NCI-H146 (cell line): ENCODE measurements around the gene CKAP2L.
A peak's percentile ranks its signal among the peaks of the same experiment; 100 is the strongest.

ENCODE experiments used
- DNase-seq: peaks from one replicate; lab custom pipeline; 2025; lab: John Stamatoyannopoulos, UW

CKAP2L gene, protein sequence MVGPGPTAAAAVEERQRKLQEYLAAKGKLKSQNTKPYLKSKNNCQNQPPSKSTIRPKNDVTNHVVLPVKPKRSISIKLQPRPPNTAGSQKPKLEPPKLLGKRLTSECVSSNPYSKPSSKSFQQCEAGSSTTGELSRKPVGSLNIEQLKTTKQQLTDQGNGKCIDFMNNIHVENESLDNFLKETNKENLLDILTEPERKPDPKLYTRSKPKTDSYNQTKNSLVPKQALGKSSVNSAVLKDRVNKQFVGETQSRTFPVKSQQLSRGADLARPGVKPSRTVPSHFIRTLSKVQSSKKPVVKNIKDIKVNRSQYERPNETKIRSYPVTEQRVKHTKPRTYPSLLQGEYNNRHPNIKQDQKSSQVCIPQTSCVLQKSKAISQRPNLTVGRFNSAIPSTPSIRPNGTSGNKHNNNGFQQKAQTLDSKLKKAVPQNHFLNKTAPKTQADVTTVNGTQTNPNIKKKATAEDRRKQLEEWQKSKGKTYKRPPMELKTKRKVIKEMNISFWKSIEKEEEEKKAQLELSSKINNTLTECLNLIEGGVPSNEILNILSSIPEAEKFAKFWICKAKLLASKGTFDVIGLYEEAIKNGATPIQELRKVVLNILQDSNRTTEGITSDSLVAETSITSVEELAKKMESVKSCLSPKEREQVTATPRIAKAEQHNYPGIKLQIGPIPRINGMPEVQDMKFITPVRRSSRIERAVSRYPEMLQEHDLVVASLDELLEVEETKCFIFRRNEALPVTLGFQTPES

DNA sequence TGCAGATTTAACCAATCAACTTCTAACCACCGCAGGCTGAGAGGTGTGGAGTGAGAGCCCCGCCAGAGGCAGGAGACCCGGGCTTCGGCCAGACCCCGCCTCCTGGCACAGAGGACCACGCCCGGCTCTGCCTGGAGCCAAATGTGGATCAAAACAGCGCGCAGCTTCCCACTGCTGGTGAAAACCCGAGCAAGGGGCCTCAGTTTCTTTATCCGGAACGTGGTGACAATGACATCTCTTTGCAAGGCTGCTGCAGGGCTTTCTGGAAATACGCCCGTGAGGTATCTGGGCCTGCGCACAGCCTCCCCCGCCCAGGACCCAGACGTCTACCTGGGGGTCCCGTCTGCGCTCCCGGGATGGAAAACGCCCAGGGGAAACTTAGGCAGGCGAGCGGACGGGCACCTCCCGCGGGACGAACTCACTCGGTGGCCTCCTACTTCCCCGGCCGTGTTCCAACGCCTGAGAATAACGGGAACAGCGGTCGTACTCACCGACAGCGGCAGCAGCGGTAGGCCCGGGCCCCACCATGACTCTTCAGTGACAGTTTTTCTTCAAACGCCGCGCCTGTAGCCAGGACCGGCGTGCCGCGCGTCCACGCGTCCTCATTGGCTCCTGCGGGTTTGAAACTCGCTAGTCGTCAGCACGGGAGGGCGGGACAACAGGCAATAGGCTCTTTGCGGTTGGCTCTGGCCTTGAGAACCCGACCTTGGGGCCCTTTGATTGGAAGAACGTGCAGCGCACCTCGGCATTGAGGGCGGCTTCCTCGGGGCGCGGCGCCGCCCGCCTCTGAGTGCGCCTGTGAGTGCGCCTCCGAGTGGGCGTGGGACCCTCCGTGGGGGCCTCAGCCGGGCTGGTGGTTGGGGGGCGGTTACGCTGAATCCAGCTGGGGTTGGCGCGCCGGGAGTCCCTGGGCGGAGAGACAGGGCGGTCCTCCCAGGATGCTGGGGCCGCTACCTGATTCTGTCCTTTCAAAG, at the start of gene CKAP2L:
TSS of gene CKAP2L (minus strand) at position 539 of the 974 bp plus-strand sequence. CDS start at position 528, 11 bp downstream.
- peak; percentile 99 for DNase-seq

DNA sequence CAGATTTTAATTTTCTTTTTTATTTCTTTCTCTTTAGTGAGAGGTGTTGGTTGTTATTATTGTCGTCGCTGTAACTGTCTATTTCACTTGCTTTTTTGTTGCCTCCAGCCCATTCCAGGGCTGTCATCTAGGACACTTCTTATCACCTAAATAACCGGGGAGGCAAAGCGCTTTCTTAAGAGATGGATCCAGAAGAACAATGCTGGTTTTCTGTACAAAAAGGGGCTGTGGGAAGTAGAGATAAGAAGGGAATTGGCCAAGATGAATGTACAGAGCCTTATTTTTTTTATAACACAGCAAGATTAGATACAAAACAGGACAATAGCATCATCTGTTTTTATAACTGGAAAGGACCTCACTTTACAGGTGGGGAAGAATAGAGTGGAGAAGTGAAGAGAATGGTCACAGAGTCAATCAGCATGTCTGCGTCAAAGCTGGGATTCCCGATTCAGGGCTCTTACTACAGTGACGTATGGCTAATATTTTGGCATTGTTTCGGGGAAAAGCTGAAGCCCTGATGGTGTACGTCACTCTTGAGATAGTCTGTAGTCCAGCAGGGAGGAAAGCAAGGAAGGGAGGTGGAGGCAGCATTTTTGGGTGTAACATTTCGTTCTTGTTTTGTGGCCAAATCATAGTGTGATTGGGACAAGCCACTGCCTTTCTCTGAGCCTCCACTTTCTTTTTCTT, 49.0 kb upstream of the CKAP2L start:
- DNase-seq = no peak

DNA sequence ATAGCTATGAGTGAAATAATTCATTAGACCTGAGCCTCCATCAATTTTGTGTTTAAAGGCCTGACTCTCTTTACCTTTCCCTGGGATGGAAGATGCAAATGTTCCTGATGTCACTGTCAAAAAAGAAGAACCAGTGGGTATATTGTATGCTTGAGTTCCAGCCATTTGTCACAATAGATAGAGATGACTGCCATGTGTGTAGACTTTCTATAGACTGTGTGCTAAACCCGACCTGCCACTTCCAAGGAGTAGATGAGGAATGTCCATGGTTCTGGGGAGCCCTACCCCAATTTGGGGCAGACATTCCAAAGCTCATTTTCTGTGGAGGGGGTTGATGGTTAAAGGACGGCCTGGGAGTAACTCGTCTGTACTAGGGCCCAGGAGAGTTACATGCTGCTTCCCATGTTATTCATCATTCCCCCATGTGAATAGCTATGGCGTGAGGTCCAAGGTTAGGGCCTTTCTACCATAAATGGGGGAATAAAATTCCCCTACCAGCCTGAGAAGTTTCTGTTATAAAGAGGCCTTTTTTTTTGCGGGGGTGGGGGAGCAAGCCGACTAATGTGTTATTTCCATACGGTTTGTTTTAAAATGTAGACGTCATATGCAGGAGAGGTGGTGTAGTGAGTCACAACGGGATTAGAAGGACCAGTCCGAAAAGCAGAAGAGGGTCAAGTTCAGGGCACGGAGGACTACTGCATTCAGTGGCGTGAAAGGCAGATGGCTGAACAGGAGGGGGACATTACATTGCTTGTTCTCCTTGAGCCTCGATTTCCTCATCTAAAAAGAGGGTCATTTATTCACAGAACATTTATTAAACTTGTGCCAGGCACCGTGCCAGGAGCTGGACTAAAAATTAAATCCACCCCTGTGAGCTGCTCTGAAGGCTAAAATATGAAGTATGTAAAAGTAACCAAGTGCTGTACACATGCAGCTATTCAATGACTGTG, 48.2 kb upstream of the CKAP2L start:
- DNase-seq = no peak

- DNase-seq = no peak
Observed at GRCh38 chr2:112811841-112812306, 47.5 kb upstream of the CKAP2L start.

GRCh38 chr2:112811276-112811831, 46.9 kb upstream of the CKAP2L start:
- DNase-seq = no peak

DNA sequence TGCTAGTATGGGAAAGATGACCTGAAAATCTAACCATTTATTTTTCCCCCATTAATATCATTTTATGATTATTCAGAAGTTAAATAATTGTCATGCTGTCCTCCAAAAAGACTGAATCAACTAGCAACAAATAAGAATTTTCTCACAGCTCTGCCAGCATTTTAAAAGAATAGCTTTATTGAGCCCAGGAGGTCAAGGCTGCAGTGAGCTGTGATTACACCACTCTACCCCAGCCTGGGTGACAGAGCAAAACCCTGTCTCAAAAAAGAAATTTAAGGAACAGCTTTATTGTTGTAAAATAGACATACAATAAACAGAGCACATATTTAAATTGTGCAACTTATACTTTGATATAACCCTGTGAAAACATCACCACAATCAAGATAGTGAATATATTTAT, 44.7 kb upstream of the CKAP2L start:
- no peak for DNase-seq

GRCh38 chr2:112807233-112807807, 42.9 kb upstream of the CKAP2L start:
- no peak for DNase-seq

DNA sequence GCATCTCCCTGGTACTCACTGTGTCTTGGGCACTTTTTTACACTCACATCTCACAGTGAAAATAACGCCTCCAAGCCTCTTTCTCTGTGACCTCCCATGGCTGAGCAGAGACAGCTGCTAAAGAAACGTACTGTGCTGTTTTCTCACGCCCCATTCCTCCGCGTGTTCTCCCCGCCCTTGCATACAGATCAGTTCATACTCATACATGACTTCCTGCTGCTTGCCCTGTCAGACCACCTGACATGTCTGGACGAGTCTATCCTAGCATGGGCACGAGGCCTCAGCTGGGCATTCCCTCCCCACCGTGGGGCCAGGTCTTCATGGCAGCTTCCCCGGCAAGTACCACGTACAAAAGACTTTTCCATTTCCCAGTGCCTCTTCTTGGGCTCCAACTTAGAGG, 41.1 kb upstream of the CKAP2L start:
- no peak for DNase-seq

DNA sequence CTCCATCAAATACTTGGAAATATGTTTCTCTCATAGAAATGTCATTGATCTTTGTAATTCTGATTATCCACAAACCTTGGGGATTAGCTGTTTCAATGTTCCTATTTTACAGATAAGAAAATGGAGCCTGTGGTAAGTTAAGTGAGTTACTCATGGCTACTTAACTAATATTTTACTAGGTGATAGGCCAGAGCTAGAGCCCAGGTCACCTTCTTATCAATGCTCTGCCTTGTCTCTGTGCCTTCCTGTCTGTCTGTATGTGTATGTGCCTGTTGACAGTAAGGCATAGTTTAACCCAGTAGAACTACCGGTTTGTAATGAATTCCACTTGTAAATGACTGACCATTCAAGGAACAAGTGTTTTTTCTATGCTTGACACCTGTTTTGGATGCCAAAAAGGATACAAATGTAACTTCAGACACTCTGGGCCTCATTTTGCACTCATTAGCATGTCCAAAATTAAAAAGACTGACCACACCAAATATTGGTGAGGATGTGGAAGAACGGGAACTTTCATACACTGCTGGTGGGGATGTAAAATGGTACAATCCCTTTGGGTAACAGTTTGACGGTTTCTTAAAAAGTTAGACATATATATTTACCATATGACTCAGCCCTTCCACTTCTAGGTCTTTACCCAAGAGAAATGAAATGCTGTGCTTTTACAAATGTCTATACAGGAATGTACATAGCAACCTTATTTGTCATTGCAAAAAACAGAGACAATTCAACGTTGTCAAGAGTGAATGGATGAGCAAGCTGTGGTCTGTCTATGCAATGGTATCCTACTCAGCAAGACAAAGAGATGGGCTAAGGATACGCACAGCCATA, 39.5 kb upstream of the CKAP2L start:
- DNase-seq = no peak

GRCh38 chr2:112800881-112801583, 36.6 kb upstream of the CKAP2L start:
- DNase-seq = no peak

GRCh38 chr2:112798979-112799975, 34.9 kb upstream of the CKAP2L start:
- no peak for DNase-seq

DNA sequence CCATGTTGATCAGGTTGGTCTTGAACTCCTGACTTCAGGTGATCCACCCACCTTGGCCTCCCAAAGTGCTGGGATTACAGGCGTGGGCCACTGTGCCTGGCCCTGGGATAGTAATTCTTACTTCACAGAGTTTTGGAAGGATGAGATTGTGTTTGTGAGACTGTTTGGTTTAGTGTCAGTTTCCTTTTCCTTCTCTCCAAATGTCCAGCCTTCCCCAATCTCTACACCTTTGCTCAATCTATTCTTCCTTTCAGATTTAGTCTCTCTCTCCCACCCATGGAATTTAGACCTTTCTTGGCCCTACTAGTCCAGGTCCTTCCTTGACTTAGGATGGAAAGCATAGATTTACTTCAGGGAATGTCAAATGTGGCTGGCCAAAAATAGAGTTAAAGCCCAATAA, 32.1 kb upstream of the CKAP2L start:
- DNase-seq = no peak

DNA sequence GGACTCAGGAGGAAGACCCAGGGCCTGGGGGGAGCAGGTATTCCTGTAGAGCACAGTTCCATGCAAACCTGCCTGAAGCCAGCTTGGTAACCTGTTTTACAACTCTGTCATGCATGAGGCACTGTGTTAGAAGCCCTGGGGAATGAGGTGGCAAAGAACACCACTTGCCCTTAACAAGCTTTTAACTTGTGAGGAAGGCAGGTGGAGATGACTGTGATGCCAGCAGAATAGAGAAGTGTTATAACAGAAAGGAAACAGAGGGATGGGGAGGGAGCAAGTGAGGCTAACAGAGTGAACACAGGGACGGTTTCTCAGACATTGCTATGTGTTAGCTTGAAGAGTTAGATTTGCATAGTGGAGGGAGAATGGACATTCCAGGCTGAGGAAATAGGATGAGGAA, 31.4 kb upstream of the CKAP2L start:
- DNase-seq = no peak

GRCh38 chr2:112794841-112795240, 30.4 kb upstream of the CKAP2L start:
- DNase-seq = no peak

GRCh38 chr2:112794131-112794733, 29.8 kb upstream of the CKAP2L start:
- DNase-seq = no peak

DNA sequence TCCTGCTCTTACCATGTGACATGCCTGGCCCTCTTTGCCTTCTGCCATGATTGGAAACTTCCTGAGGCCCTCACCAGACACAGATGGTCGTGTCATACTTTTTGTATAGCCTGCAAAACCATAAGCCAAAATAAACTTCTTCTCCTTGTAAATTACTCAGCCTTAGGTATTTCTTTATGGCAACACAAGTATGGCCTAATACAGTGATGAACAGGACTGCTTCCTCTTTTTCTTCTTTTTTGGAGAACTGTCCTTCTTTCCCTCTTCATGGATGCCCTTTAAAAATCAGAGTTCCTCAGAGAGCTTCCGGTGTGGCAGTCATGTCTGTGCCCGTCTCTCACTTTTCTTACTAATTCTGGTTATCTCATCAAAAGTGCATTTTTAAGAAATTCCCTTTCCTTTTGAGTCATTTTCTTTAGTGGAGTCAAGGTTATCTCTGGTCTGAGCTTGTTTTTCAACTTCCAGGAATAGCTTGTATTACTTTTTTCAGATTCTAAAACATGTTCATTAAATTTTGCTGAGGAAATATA, 29.1 kb upstream of the CKAP2L start:
- no peak for DNase-seq
